ENCODE results near the gene NDST4. TPM values are rescaled to one million over a fixed set of nuclear protein-coding genes. Genes with fewer than 3 reads are reported as not detected.

The NDST4 gene
- total RNA-seq, 1 donor from 2014 or later, result not detected

GRCh38 chr4:114807357-114807756 is 306.1 kb downstream of the NDST4 start:
- H3K4me1 ChIP-seq, result no peaks in the 10 kb centered on the region
- no peak overlapping the region for H3K27ac ChIP-seq
- no peak overlapping the region for H3K4me3 ChIP-seq
- H3K9me3 ChIP-seq, result no peaks in the 10 kb centered on the region
- no peak for DNase-seq (ENCODE audit: extremely low spot score in 2 of 2)
- TF ChIP-seq POLR2A (IDR thresholded peaks at IDR 0.05), result no peak
- no peak for TF ChIP-seq POLR2AphosphoS5 (IDR thresholded peaks at IDR 0.05; ENCODE audit: insufficient read depth in 1 of 2, low read depth in 1 of 2)
- TF ChIP-seq CTCF (IDR thresholded peaks at IDR 0.05), result no peak
- no peaks in the 10 kb centered on the region for H3K27me3 ChIP-seq
- intact Hi-C loops (cut with DNase I), result no loop called here
- no peaks in the 10 kb centered on the region for H3K36me3 ChIP-seq

- intact Hi-C loops (cut with DNase I), result no loop called here
- no peak overlapping the region for H3K4me3 ChIP-seq
- TF ChIP-seq CTCF (IDR thresholded peaks at IDR 0.05) (no peak), POLR2AphosphoS5 (IDR thresholded peaks at IDR 0.05; ENCODE audit: insufficient read depth in 1 of 2, low read depth in 1 of 2) (no peak), POLR2A (IDR thresholded peaks at IDR 0.05) (no peak)
- no peaks in the 10 kb centered on the region for H3K9me3 ChIP-seq
- no peaks in the 10 kb centered on the region for H3K4me1 ChIP-seq
- H3K27ac ChIP-seq, result no peak overlapping the region
- no peaks in the 10 kb centered on the region for H3K27me3 ChIP-seq
- no peak for DNase-seq (ENCODE audit: extremely low spot score in 2 of 2)
- no peaks in the 10 kb centered on the region for H3K36me3 ChIP-seq
These were observed 321.4 kb downstream of the NDST4 start for GRCh38 chr4:114791976-114792375.

GRCh38 chr4:114785570-114785969 is 327.9 kb downstream of the NDST4 start:
- Histone ChIP-seq H3K27ac (no peak overlapping the region), H3K4me3 (no peak overlapping the region), H3K4me1 (no peaks in the 10 kb centered on the region), H3K27me3 (no peaks in the 10 kb centered on the region), H3K9me3 (no peaks in the 10 kb centered on the region), H3K36me3 (no peaks in the 10 kb centered on the region)
- no peak for DNase-seq (ENCODE audit: extremely low spot score in 2 of 2)
- intact Hi-C loops (cut with DNase I), result no loop called here
- TF ChIP-seq CTCF (IDR thresholded peaks at IDR 0.05), result no peak
- no peak for TF ChIP-seq POLR2AphosphoS5 (IDR thresholded peaks at IDR 0.05; ENCODE audit: insufficient read depth in 1 of 2, low read depth in 1 of 2)
- TF ChIP-seq POLR2A (IDR thresholded peaks at IDR 0.05), result no peak

- intact Hi-C loops (cut with DNase I), result no loop called here
These were observed 330.2 kb downstream of the NDST4 start for GRCh38 chr4:114783215-114783595.

More at GRCh38 chr4:114783215-114783595, 330.2 kb downstream of the NDST4 start:
- Histone ChIP-seq H3K4me3 (no peak overlapping the region), H3K36me3 (no peaks in the 10 kb centered on the region), H3K9me3 (no peaks in the 10 kb centered on the region), H3K4me1 (no peaks in the 10 kb centered on the region), H3K27ac (no peak overlapping the region), H3K27me3 (no peaks in the 10 kb centered on the region)
- no peak for DNase-seq (ENCODE audit: extremely low spot score in 2 of 2)
- TF ChIP-seq POLR2AphosphoS5 (IDR thresholded peaks at IDR 0.05; ENCODE audit: insufficient read depth in 1 of 2, low read depth in 1 of 2) (no peak), POLR2A (IDR thresholded peaks at IDR 0.05) (no peak), CTCF (IDR thresholded peaks at IDR 0.05) (no peak)

Measured in vagina (tissue), 2 donors.